ENCODE data around the gene MRGPRG. TPM values are rescaled to one million over a fixed set of nuclear protein-coding genes. Genes with fewer than 3 reads are reported as not detected.

Gene MRGPRG
- total RNA-seq, 2 donors from 2014 or later = not detected

DNA sequence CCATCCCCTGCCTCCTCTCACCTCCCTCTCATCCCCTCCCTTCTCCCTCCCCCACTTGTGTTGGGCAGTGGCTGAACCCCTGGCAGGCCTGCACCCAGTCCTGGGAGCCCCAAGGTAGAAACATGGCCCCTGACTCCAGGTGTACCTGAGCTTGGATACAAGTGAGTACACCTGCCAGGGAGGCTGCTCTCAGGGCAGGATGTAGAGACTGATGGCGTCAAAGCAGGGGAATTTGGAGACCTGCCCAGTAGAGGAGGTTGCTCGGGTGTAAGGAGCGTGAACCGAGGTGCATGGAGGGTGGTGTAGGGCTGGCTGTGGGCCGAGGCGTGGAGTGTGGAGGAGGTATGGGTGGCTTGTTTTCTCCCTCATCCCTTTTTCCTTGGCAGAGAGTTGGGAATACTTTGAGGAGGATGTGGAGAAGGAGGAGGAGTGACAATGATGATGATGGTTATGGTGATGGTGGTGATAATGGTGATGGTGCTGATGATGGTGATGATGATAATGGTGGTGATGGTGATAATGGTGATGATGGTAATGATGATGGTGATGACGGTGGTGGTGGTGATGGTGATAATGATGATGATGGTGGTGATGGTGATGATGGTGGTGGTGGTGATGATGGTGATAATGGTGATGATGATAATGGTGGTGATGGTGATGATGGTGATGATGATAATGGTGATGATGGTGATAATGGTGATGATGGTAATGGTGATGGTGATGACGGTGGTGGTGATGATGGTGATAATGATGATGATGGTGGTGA lies 12.3 kb downstream of the MRGPRG start:
- Histone ChIP-seq H3K27ac (ENCODE audit: low read depth, low read length) (no peak overlapping the region), H3K9me3 (ENCODE audit: control insufficient read depth, low read length) (peaks cover 7% of the 10 kb centered on the region), H3K36me3 (ENCODE audit: control insufficient read depth, insufficient read depth, low read length) (no peaks in the 10 kb centered on the region), H3K27me3 (ENCODE audit: control insufficient read depth, insufficient read depth, low read length, poor library complexity, severe bottlenecking) (peaks cover 82% of the 10 kb centered on the region), H3K9ac (ENCODE audit: extremely low read depth, low read length, poor library complexity, severe bottlenecking) (no peak overlapping the region), H3K4me1 (ENCODE audit: control insufficient read depth, insufficient read depth, low read length) (peaks cover 3% of the 10 kb centered on the region), H3K4me3 (ENCODE audit: low read length) (no peak overlapping the region)
- Mint-ChIP-seq H3K36me3 (ENCODE audit: low read depth) (no peaks in the 10 kb centered on the region), H3K4me3 (no peak overlapping the region), H3K27ac (no peak overlapping the region), H3K9me3 (peaks cover 4% of the 10 kb centered on the region), H3K27me3 (ENCODE audit: insufficient read depth) (peaks cover 30% of the 10 kb centered on the region), H3K4me1 (no peaks in the 10 kb centered on the region)
- DNase-seq = no peak
- 79 to 88% methylated on average over 2 to 8 of the region's 8 CpGs for WGBS, 2 experiments (ENCODE audit: insufficient coverage in 1 of 2, insufficient read length in 1 of 2)
- TF ChIP-seq, protein P1, sequence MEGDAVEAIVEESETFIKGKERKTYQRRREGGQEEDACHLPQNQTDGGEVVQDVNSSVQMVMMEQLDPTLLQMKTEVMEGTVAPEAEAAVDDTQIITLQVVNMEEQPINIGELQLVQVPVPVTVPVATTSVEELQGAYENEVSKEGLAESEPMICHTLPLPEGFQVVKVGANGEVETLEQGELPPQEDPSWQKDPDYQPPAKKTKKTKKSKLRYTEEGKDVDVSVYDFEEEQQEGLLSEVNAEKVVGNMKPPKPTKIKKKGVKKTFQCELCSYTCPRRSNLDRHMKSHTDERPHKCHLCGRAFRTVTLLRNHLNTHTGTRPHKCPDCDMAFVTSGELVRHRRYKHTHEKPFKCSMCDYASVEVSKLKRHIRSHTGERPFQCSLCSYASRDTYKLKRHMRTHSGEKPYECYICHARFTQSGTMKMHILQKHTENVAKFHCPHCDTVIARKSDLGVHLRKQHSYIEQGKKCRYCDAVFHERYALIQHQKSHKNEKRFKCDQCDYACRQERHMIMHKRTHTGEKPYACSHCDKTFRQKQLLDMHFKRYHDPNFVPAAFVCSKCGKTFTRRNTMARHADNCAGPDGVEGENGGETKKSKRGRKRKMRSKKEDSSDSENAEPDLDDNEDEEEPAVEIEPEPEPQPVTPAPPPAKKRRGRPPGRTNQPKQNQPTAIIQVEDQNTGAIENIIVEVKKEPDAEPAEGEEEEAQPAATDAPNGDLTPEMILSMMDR (conservative IDR thresholded peaks at IDR 0.05) = no peak

DNA sequence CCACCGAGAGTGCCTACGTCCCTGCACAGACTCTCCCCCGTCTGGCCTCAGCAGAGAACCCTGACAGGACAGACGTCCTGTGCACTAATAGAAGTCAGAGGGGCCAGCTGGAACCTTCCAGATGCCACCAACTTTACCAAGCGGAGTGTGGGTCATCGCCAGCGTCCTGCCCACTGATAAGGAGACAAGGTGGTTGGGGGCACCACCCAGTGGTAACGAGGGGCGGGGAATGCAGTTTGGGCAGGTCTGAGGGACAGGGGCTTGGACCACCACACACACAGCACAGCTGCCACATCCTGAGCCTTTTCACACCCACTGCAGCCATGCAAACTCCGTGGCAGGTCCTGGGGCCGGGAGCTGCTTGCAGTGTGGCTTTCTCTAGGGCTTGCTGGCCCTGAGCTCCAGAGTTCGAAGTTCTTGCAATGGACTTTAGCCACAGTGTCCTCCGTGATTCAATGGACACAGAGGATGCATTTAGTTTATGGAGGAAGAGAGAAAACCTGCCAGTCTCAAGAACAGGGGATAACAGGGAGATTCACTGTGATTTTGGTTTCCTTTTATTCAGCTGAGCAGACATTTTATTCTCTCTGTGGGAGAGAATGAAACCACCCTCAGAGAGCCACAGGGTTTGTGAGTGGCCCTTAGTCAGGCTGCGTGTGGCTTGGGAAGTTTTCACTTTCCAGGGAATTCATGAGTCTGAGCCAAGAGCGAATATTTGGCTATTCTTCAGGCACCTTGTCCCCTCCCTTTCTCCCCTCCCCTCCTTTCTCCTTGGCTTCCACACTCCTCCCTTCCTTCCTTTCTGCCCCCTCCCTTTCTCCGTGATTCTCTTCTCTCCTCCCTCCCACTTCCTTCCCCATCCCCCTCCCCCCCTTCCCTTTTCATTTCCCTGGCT lies 13.1 kb downstream of the MRGPRG start:
- H3K4me3 Mint-ChIP-seq = no peak overlapping the region
- Histone ChIP-seq H3K4me3 (ENCODE audit: low read length) (no peak overlapping the region), H3K27me3 (ENCODE audit: control insufficient read depth, insufficient read depth, low read length, poor library complexity, severe bottlenecking) (peaks cover 90% of the 10 kb centered on the region), H3K36me3 (ENCODE audit: control insufficient read depth, insufficient read depth, low read length) (no peaks in the 10 kb centered on the region), H3K4me1 (ENCODE audit: control insufficient read depth, insufficient read depth, low read length) (peaks cover 3% of the 10 kb centered on the region), H3K9me3 (ENCODE audit: control insufficient read depth, low read length) (no peaks in the 10 kb centered on the region), H3K9ac (ENCODE audit: extremely low read depth, low read length, poor library complexity, severe bottlenecking) (no peak overlapping the region), H3K27ac (ENCODE audit: low read depth, low read length) (no peak overlapping the region)
- TF ChIP-seq, protein P1 (conservative IDR thresholded peaks at IDR 0.05) = no peak
- H3K36me3 Mint-ChIP-seq (ENCODE audit: low read depth) = no peaks in the 10 kb centered on the region
- WGBS, 2 experiments (ENCODE audit: insufficient coverage in 1 of 2, insufficient read length in 1 of 2) = 68 to 69% methylated on average over 12 to 16 of the region's 16 CpGs
- no peak for DNase-seq
- no peak overlapping the region for H3K27ac Mint-ChIP-seq
- no peaks in the 10 kb centered on the region for H3K9me3 Mint-ChIP-seq
- no peaks in the 10 kb centered on the region for H3K4me1 Mint-ChIP-seq
- H3K27me3 Mint-ChIP-seq (ENCODE audit: insufficient read depth) = peaks cover 35% of the 10 kb centered on the region

DNA sequence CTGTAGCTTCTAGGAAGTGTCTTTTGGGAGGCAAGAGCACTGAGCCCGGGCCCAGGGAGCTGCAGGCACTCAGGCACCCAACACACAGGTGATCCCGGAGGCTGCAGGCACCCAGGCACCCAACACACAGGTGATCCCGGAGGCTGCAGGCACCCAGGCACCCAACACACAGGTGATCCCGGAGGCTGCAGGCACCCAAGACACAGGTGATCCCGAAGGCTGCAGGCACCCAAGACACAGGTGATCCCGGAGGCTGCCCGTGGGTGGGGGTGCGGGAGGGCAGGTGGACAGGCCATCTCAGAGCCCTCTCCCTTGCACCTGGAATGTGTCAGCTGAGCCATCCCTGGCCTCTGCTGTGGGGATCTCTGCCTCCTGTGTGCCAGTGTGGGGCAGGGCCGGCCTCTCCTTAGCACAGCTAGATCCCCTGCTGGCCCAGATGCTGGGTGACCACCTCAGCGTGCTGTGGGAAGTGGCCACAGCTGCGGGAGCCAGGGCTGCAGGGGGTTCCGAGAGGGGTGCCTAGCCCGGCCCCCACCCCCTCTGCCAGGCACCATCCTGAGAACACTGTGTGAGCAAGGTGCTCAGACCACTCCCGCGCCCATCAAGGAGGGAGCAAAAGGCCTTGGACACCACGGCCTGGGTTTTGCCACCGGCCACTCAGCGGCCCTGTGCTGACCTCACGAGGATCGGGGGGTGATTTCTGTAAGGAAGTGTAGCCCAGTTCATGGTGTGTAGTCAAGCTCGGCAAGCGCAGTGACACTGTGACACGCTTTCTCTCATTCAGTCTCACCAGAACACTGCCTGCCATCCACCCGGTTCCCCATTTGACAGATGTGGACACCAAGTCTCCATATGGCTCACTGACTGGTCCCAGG lies 14.2 kb downstream of the MRGPRG start:
- no peak overlapping the region for H3K4me3 ChIP-seq (ENCODE audit: low read length)

More for the DNA sequence above, 14.2 kb downstream of the MRGPRG start:
- Mint-ChIP-seq H3K4me3 (no peak overlapping the region), H3K36me3 (ENCODE audit: low read depth) (no peaks in the 10 kb centered on the region), H3K27ac (no peak overlapping the region), H3K4me1 (no peaks in the 10 kb centered on the region), H3K27me3 (ENCODE audit: insufficient read depth) (peaks cover 42% of the 10 kb centered on the region), H3K9me3 (no peaks in the 10 kb centered on the region)
- Histone ChIP-seq H3K4me1 (ENCODE audit: control insufficient read depth, insufficient read depth, low read length) (peaks cover 3% of the 10 kb centered on the region), H3K9ac (ENCODE audit: extremely low read depth, low read length, poor library complexity, severe bottlenecking) (no peak overlapping the region), H3K9me3 (ENCODE audit: control insufficient read depth, low read length) (no peaks in the 10 kb centered on the region), H3K27me3 (ENCODE audit: control insufficient read depth, insufficient read depth, low read length, poor library complexity, severe bottlenecking) (peaks cover 96% of the 10 kb centered on the region), H3K36me3 (ENCODE audit: control insufficient read depth, insufficient read depth, low read length) (no peaks in the 10 kb centered on the region), H3K27ac (ENCODE audit: low read depth, low read length) (no peak overlapping the region)
- WGBS, 2 experiments (ENCODE audit: insufficient coverage in 1 of 2, insufficient read length in 1 of 2) = 90 to 93% methylated on average over 13 to 24 of the region's 24 CpGs
- no peak for DNase-seq
- TF ChIP-seq, protein P1 (conservative IDR thresholded peaks at IDR 0.05) = no peak

All from endodermal cell (in vitro differentiated cells).